HepG2 (cell line): Measurements from ENCODE around the gene UTS2R. TPM values are rescaled to one million over a fixed set of nuclear protein-coding genes. Genes with fewer than 3 reads are reported as not detected.

Experiments
- ATAC-seq: fragments of 200-7000 bp; cut with Tn5 transposase; 3 replicates; pipeline ENCODE4 v1.9.1; 2020; ENCODE audit warnings: mild to moderate bottlenecking, moderate library complexity
- BruUV-seq: library from RNA; stranded (reverse); fragments of 400-500 nt; replicated peaks from 2 replicates; lab custom pipeline; 2021; lab: Mats Ljungman, UMichigan
- CTCF ChIA-PET: fragments of 300-600 bp; formaldehyde crosslinking; extraction: SDS; loops from one replicate; lab custom pipeline; 2021; ENCODE audit warnings: low total read pairs, inconsistent platforms, low intra/inter-chr PET ratio; lab: Yijun Ruan, JAX
- POLR2A ChIA-PET: fragments of 350-600 bp; sonication (Branson Sonifier 250); formaldehyde crosslinking; loops from one replicate; lab custom pipeline; 2020; ENCODE audit warnings: antibody characterized with exemption, inconsistent platforms; lab: Yijun Ruan, JAX
- DNase-seq: peaks from one replicate; pipeline ENCODE4 v3.0.0-alpha.2; 2015; ENCODE audit warnings: low spot score
- FAIRE-seq: peaks from 3 replicates; lab custom pipeline; 2011; peaks lifted over from hg19 to GRCh38; lab: Jason Lieb, UNC
- H2AFZ ChIP-seq: one replicate; pipeline ENCODE4 v1.6.1; 2011; ENCODE audit warnings: low read length, inconsistent platforms
- H3K27ac ChIP-seq: fragments of 300-600 bp; 3 replicates; pipeline ENCODE4 v1.8.0; 2011; ENCODE audit warnings: mixed run types, mild to moderate bottlenecking, mixed read lengths, low read length, inconsistent platforms; ENCODE audit not compliant: insufficient read depth; ENCODE audit errors: extremely low read length
- H3K27me3 ChIP-seq, 2 experiments: fragments of 200-600 bp in 1 of 2; 2 replicates in 1 of 2; 3 replicates in 1 of 2; pipeline versions ENCODE4 v1.6.0 to v1.8.0; 2011; ENCODE audit warnings: low read length in 2 of 2, mild to moderate bottlenecking in 2 of 2, moderate library complexity in 2 of 2, inconsistent platforms in 1 of 2; ENCODE audit not compliant: insufficient read depth in 2 of 2, control insufficient read depth in 1 of 2
- H3K36me3 ChIP-seq, 2 experiments: fragments of 200-600 bp in 1 of 2; replicated peaks in 1 of 2; 2 replicates in 1 of 2; 3 replicates in 1 of 2; pipeline versions ENCODE4 v1.5.1 to v1.8.0; 2011; ENCODE audit warnings: low read length in 2 of 2, inconsistent platforms in 1 of 2; ENCODE audit not compliant: insufficient read depth in 2 of 2, control insufficient read depth in 1 of 2
- H3K4me1 ChIP-seq: 2 replicates; pipeline ENCODE4 v1.5.1; 2012; ENCODE audit warnings: low read length, inconsistent platforms; ENCODE audit not compliant: insufficient read depth
- H3K4me2 ChIP-seq: 2 replicates; pipeline ENCODE4 v1.6.0; 2011; ENCODE audit warnings: low read depth, low read length, inconsistent platforms
- H3K4me3 ChIP-seq, 3 experiments: fragments of 200-600 bp in 1 of 3; sonication (generic), shearing (Covaris generic) in 1 of 3; replicated peaks in 1 of 3; 2 replicates each; pipeline ENCODE4 v1.5.1; 2011 to 2016; ENCODE audit warnings: low read length in 3 of 3, inconsistent platforms in 2 of 3, low read depth in 2 of 3, mild to moderate bottlenecking in 2 of 3, control low read depth in 1 of 3, mixed read lengths in 1 of 3; ENCODE audit not compliant: insufficient read depth in 1 of 3
- H3K79me2 ChIP-seq: one replicate; pipeline ENCODE4 v1.6.1; 2011; ENCODE audit warnings: low read length, inconsistent platforms; ENCODE audit not compliant: insufficient read depth
- H3K9ac ChIP-seq: 2 replicates; pipeline ENCODE4 v1.6.0; 2011; ENCODE audit warnings: mild to moderate bottlenecking, low read depth, low read length, inconsistent platforms; ENCODE audit not compliant: insufficient read depth
- H3K9me3 ChIP-seq: 2 replicates; pipeline ENCODE4 v1.5.1; 2012; ENCODE audit warnings: mild to moderate bottlenecking, low read length
- H4K20me1 ChIP-seq: 2 replicates; pipeline ENCODE4 v1.6.0; 2011; ENCODE audit warnings: inconsistent platforms, mild to moderate bottlenecking, low read length, moderate library complexity; ENCODE audit not compliant: insufficient read depth
- BRD4 ChIP-seq: sonication (generic); formaldehyde crosslinking; IDR thresholded peaks from 2 replicates; pipeline ENCODE4 v1.4.0; 2020; ENCODE audit warnings: missing genetic modification reagents
- CBX5 ChIP-seq: sonication (generic); formaldehyde crosslinking; IDR thresholded peaks from 2 replicates; pipeline ENCODE4 v1.4.0; 2020; ENCODE audit warnings: missing genetic modification reagents, borderline replicate concordance
- E2F2 ChIP-seq: sonication (generic); formaldehyde crosslinking; IDR thresholded peaks from 2 replicates; pipeline ENCODE4 v1.4.0; 2020; ENCODE audit warnings: missing genetic modification reagents, borderline replicate concordance
- ELK4 ChIP-seq: sonication (generic); formaldehyde crosslinking; IDR thresholded peaks from 2 replicates; pipeline ENCODE4 v1.9.0; 2021; ENCODE audit warnings: missing genetic modification reagents, borderline replicate concordance
- FOXP1 ChIP-seq, 2 experiments: fragments of 450-650 bp in 1 of 2; IDR thresholded peaks; 2 replicates each; pipeline ENCODE4 v1.6.1; 2017 to 2018; ENCODE audit warnings: antibody characterized with exemption in 1 of 2
- IRF2 ChIP-seq: IDR thresholded peaks from 2 replicates; pipeline ENCODE4 v1.6.1; 2018; ENCODE audit warnings: missing genetic modification reagents, missing compliant biosample characterization
- MEIS2 ChIP-seq: sonication (generic); formaldehyde crosslinking; IDR thresholded peaks from 2 replicates; pipeline ENCODE4 v1.9.0; 2021; ENCODE audit warnings: mild to moderate bottlenecking, missing genetic modification reagents
- MIER2 ChIP-seq: IDR thresholded peaks from 2 replicates; pipeline ENCODE4 v1.6.1; 2016; ENCODE audit warnings: missing biosample characterization, missing genetic modification reagents
- NFKBIZ ChIP-seq: IDR thresholded peaks from 2 replicates; pipeline ENCODE4 v1.6.1; 2018; ENCODE audit warnings: missing genetic modification reagents, missing compliant biosample characterization
- TP53 ChIP-seq: sonication (generic); formaldehyde crosslinking; conservative IDR thresholded peaks from 2 replicates; pipeline ENCODE4 v1.4.0; 2020; ENCODE audit warnings: missing genetic modification reagents
- TRIM24 ChIP-seq: sonication (generic); formaldehyde crosslinking; IDR thresholded peaks from 2 replicates; pipeline ENCODE4 v1.8.0; 2022; ENCODE audit warnings: mild to moderate bottlenecking, missing genetic modification reagents
- WGBS: methylation state at CpG from one replicate; pipeline ENCODE4 v1.1.6; 2017; ENCODE audit warnings: low lambda C conversion rate; 5-methylcytosine and 5-hydroxymethylcytosine counted together
- in situ Hi-C: cut with HindIII; loops from 2 replicates; pipeline ENCODE4 v1.10.0; 2017; ENCODE audit warnings: low pct_unique_long_range_greater_than_20kb; ENCODE audit not compliant: extremely low pct_ligation_motif_present
- intact Hi-C: fragments of 100-400 bp; cut with micrococcal nuclease; formaldehyde crosslinking; loops from one replicate; pipeline ENCODE4 v1.10.0; 2022; ENCODE audit not compliant: unreplicated experiment
- polyA plus RNA-seq, 8 experiments: library from polyadenylated mRNA; depleted of rRNA in 3 of 8; stranded (reverse) in 7 of 8; unstranded in 1 of 8; fragments of >200 nt; fragmentation: Illumina TruSeq in 4 of 8; extraction: Trizol in 4 of 8; gene quantifications; 2 replicates each; pipeline versions ENCODE4 v1.2.1 to v1.2.3, GENCODE V29; 2011 to 2016; ENCODE audit warnings: low read depth in 4 of 8, missing spikeins in 1 of 8, mixed read lengths in 1 of 8; ENCODE audit not compliant: insufficient read depth in 1 of 8
- total RNA-seq, 5 experiments: library from RNA; depleted of rRNA; stranded (reverse); fragments of >200 nt; fragmentation: Illumina TruSeq; extraction: Trizol; gene quantifications; 2 replicates each; pipeline ENCODE4 v1.2.3, GENCODE V29; 2016; ENCODE audit warnings: low read depth in 1 of 5
- TF ChIP-seq, protein P1 (sequence below), 2 experiments: IDR thresholded peaks; 2 replicates each; pipeline ENCODE4 v1.6.1; 2011 to 2012; ENCODE audit warnings: low read length in 2 of 2, borderline replicate concordance in 1 of 2, low read depth in 1 of 2, mild to moderate bottlenecking in 1 of 2, moderate library complexity in 1 of 2

Gene UTS2R
- total and polyA plus RNA-seq, 2 of the 13 experiments (the other 11 are each of a cell fraction or from before 2014, with no cell fraction given): 0.13 to 0.15 TPM

DNA sequence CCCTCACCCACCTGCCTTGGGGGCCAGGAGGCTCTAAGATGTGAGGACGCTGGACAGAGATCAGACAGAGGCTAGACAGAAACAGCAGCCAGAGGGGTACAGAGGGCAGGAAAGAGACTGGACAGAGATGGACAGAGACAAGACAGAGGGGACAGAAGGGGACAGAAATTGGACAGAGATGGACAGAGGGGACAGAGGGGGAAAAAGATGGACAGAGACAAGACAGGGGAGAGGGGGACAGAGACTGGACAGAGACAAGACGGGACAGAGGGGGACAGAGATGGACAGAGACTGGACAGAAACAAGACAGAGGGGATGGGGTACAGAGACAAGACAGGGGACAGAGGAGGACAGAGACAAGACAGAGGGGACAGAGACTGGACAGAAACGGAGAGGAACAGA, 16.1 kb downstream of the UTS2R start (continued):
- TF ChIP-seq, protein P1, sequence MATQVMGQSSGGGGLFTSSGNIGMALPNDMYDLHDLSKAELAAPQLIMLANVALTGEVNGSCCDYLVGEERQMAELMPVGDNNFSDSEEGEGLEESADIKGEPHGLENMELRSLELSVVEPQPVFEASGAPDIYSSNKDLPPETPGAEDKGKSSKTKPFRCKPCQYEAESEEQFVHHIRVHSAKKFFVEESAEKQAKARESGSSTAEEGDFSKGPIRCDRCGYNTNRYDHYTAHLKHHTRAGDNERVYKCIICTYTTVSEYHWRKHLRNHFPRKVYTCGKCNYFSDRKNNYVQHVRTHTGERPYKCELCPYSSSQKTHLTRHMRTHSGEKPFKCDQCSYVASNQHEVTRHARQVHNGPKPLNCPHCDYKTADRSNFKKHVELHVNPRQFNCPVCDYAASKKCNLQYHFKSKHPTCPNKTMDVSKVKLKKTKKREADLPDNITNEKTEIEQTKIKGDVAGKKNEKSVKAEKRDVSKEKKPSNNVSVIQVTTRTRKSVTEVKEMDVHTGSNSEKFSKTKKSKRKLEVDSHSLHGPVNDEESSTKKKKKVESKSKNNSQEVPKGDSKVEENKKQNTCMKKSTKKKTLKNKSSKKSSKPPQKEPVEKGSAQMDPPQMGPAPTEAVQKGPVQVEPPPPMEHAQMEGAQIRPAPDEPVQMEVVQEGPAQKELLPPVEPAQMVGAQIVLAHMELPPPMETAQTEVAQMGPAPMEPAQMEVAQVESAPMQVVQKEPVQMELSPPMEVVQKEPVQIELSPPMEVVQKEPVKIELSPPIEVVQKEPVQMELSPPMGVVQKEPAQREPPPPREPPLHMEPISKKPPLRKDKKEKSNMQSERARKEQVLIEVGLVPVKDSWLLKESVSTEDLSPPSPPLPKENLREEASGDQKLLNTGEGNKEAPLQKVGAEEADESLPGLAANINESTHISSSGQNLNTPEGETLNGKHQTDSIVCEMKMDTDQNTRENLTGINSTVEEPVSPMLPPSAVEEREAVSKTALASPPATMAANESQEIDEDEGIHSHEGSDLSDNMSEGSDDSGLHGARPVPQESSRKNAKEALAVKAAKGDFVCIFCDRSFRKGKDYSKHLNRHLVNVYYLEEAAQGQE (IDR thresholded peaks at IDR 0.05; ENCODE audit: borderline replicate concordance in 1 of 2, low read depth in 1 of 2, low read length in 2 of 2): peak in 1 of 2 experiments; percentile 76; a peak in 3 of 4 replicates

DNA sequence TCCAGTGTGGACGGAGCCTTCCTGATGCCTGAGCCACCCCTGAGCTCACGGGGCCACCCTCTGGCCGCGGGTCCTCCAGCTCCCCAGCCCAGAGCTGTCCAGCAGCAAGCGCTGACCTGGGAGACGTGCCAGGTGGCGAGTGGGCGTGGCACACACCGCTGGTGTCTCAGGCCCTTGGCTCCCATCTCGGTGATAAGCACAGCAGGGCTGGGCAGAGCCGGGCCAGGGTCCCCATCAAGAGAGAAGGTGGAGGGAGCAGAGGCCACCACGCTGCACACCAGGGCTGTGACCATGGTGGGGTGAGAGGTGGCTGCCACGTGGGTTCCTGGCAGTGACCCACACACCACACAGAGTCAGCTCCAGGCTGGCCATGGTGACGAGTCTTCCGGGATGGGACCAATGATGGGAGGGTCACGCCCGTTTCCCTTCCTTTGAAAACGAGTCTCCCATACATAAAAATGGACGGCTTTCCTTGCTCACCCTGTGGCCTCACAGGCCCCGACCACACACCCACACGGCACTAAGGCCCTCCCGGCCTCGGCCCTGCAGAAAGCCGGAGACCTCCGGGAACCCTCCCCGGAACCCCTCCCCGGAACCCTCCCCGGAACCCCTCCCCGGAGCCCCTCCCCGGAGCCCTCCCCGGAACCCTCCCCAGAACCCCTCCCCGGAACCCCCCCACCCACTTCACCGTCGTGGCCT, 16.8 kb downstream of the UTS2R start:
- Histone ChIP-seq H3K27ac (no peak overlapping the region), H3K4me3 (peak overlapping the region in 1 of 3 experiments; percentile 26; a peak in 1 of 6 replicates), H4K20me1 (no peaks in the 10 kb centered on the region), H2AFZ (no peak overlapping the region), H3K79me2 (no peaks in the 10 kb centered on the region), H3K36me3 (peaks cover 6 to 14% of the 10 kb centered on the region in 2 experiments; a peak in 4 of 5 replicates), H3K9me3 (no peaks in the 10 kb centered on the region), H3K4me1 (peaks cover 33% of the 10 kb centered on the region), H3K4me2 (peak overlapping the region; percentile 49; the same call in 1 of the 2 replicates), H3K27me3 (peaks cover 8 to 30% of the 10 kb centered on the region in 2 experiments; a peak in 3 of 5 replicates), H3K9ac (no peak overlapping the region)
- in situ Hi-C loops: loop anchor here (5.0 kb wide), 1 partner anchor 36 kb away; no protein-coding TSS in a partner anchor
- ATAC-seq (peak; percentile 67), FAIRE-seq (no peak), DNase-seq (peak; percentile 55)
- ChIA-PET CTCF (no interaction called here), POLR2A (interaction anchor here (0.9 to 1.6 kb wide), 5 partner anchors 12 to 32 kb away, joined by 3 to 4 read pairs (median 4); no protein-coding TSS in a partner anchor)
- no TSS peak for BruUV-seq
- intact Hi-C loops: loop anchor here (5.0 kb wide), 1 partner anchor 36 kb away; no protein-coding TSS in a partner anchor
- 48% methylated on average over 31 of the region's 34 CpGs for WGBS
- no peak for TF ChIP-seq BRD4 (CRISPR knock-in tag)
- TF ChIP-seq TRIM24 (CRISPR knock-in tag): no peak
- peak; percentile 97 for TF ChIP-seq MIER2 (CRISPR knock-in tag)
- TF ChIP-seq FOXP1 (IDR thresholded peaks at IDR 0.05): no peak
- TF ChIP-seq FOXP1 (CRISPR knock-in tag; IDR thresholded peaks at IDR 0.05): no peak
- TF ChIP-seq ELK4: no peak
- TF ChIP-seq IRF2: peak; percentile 49; the same call in 1 of the 2 replicates
- peak; percentile 75 for TF ChIP-seq MEIS2 (CRISPR knock-in tag)
- TF ChIP-seq CBX5 (CRISPR knock-in tag): peak; percentile 85
- 0 out of 2 replicates have a peak, but pooled peaks have one; percentile 57 for TF ChIP-seq TP53
- TF ChIP-seq NFKBIZ (CRISPR knock-in tag): peak; percentile 58; the same call in 1 of the 2 replicates
- 0 out of 2 replicates have a peak, but pooled peaks have one; percentile 62 for TF ChIP-seq E2F2 (CRISPR knock-in tag)
